Measurements from ENCODE around the gene DENND10.
A peak's percentile ranks its signal among the peaks of the same experiment; 100 is the strongest.
"Not testable (repeated sequence)": the region's sequence is repeated elsewhere in the genome, so short reads cannot be mapped to it uniquely, and the experiment has no call there.

The DENND10 gene

GRCh38 chr10:119135513-119135881 lies 31.6 kb downstream of the DENND10 start:
- DNase-seq: no peak

- no peak for DNase-seq
Measured at GRCh38 chr10:119136084-119136483, 32.2 kb downstream of the DENND10 start.

- not testable (repeated sequence) for DNase-seq
Measured at GRCh38 chr10:119137878-119138277, 34.0 kb downstream of the DENND10 start.

- DNase-seq: no peak
Measured at GRCh38 chr10:119138346-119139306, 34.7 kb downstream of the DENND10 start.

GRCh38 chr10:119139464-119140067 lies 35.7 kb downstream of the DENND10 start:
- DNase-seq: no peak

GRCh38 chr10:119140603-119141245 lies 36.8 kb downstream of the DENND10 start:
- no peak for DNase-seq

- no peak for DNase-seq
Measured at GRCh38 chr10:119143657-119144056, 39.7 kb downstream of the DENND10 start.

GRCh38 chr10:119149157-119149556 lies 45.2 kb downstream of the DENND10 start:
- DNase-seq: no peak

GRCh38 chr10:119149729-119150128 lies 45.8 kb downstream of the DENND10 start:
- no peak for DNase-seq

- DNase-seq: not testable (repeated sequence)
Measured at GRCh38 chr10:119151601-119152000, 47.7 kb downstream of the DENND10 start.

GRCh38 chr10:119153041-119153440 lies 49.1 kb downstream of the DENND10 start:
- DNase-seq: no peak

GRCh38 chr10:119153661-119154060 lies 49.7 kb downstream of the DENND10 start:
- DNase-seq: no peak

GRCh38 chr10:119159332-119159731 lies 55.4 kb downstream of the DENND10 start:
- no peak for DNase-seq

- DNase-seq: no peak
Measured at GRCh38 chr10:119161680-119162451, 58.0 kb downstream of the DENND10 start.

- DNase-seq: no peak
Measured at GRCh38 chr10:119162452-119163092, 58.7 kb downstream of the DENND10 start.

- peak; percentile 7 to 44 for DNase-seq
Measured at GRCh38 chr10:119165171-119166117, 61.5 kb downstream of the DENND10 start, which contains the start of gene SFXN4. SFXN4 (minus strand) TSS chr10:119165714; CDS start chr10:119165647, 67 bp downstream.

GRCh38 chr10:119166118-119166500 lies 62.2 kb downstream of the DENND10 start:
- DNase-seq: no peak

GRCh38 chr10:119166564-119166963 lies 62.7 kb downstream of the DENND10 start:
- no peak for DNase-seq

GRCh38 chr10:119167041-119167440 lies 63.1 kb downstream of the DENND10 start:
- no peak for DNase-seq

GRCh38 chr10:119174109-119174508 lies 70.2 kb downstream of the DENND10 start:
- no peak for DNase-seq

GRCh38 chr10:119176166-119176565 lies 72.3 kb downstream of the DENND10 start:
- no peak for DNase-seq
